Activated CD4-positive, alpha-beta T cell treated with anti-CD3 and anti-CD28 coated beads, Interleukin-2, amount 50 U/mL, for 48 hours (primary cell): Measurements from ENCODE around the gene ELL2.
"Not testable (repeated sequence)": the region's sequence is repeated elsewhere in the genome, so short reads cannot be mapped to it uniquely, and the experiment has no call there.

Source experiments
- DNase-seq, 2 experiments: peaks; one replicate each; pipeline ENCODE4 v3.0.0-alpha.2; 2020

Gene ELL2

GRCh38 chr5:95927927-95928723, 33.5 kb downstream of the ELL2 start:
- DNase-seq: no peak

- DNase-seq: not testable (repeated sequence)
These were observed 34.4 kb downstream of the ELL2 start for GRCh38 chr5:95927300-95927699.

GRCh38 chr5:95925939-95926338, 35.7 kb downstream of the ELL2 start:
- DNase-seq: no peak

DNA sequence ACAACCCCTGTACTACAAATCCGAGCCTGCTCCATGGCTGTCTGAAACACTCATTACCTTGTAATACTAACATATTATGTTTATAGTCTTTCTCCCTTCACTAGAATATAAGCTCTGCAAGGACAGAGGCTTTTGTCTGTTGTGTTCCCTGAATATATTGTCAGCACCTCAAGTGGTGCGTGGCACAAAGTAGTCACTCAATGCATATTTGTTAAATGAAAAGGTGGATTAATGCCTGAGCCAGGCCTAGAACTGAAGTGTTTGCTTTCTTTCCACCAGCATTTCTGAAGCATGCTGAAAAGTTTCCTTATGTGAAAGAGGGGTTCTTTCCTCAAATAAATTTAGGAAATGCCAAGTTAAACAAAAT, 36.3 kb downstream of the ELL2 start:
- no peak for DNase-seq

DNA sequence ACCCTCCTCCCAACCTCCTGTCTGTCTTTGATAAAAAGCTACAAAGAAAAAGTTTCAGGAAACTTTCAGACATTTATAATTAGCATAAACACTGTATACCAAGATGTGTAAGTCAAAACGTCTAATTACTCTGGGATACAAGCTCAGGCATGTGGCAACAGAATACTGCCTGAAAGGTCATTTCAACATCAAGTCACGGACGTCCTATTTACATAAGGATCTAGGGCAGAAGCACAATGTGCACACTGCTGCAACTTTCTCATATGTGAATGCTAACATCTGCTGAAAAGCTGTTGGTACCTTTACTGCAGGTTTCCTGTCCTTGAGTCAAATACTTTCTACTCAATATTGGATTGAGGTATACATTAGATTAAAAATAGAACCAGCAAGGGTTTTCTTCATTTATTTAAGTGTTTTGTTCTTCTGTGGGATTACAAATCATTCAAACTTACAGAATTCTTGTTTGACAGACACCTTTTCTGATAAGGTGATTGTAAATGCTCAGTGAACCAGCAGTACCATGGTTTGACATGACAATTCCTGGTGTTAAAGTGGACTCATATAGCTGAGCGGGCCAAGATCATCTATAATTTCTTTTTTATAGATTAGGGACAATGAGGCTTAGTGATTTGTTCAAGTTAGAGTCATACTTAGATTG, 36.8 kb downstream of the ELL2 start:
- DNase-seq: no peak

DNA sequence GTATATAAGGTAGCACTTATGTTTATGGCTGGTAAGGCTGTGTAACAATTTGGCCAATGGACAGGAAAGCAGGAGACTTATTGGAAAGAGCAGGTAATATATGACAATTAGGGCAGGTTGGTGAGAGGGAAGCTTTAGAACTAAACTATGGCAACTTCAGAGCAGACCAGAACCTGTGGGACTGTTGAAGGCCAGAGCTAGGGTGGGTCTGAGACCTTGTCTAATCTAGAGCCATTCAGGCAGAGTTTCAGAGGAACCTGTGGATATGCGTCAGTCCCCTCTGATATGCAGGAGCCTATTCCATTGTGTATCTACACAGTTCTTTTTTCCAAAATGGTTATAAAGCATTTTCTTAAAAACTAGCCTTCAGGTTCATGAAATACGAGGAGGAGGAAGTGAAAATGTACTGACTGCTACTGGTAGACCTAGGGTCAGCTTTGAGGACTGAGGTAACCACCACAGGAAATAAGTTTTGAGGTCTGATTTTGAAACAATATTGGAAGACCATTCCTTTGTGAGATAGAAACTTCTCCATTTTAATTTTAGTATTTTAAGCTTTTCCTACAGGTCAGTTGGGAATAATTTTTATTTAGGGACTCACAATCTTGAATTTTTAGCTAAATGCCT, 37.6 kb downstream of the ELL2 start:
- DNase-seq: no peak

DNA sequence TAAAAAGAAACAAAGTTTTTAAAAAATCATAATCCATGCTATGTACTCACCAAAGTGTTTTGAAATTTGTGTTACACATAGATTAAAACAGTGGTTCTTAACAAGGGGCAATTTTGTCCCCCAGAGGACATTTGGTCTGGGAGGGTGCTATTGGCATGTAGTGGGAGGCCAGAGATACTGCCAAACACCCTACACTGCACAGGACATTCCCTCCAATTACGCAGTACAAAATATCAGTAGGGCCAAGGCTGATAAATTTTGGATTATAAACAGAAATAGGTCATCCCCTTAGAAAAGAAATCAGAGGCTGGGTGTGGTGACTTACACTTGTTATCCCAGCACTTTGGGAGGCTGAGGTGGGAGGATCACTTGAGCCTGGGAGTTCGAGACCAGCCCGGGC, 38.9 kb downstream of the ELL2 start:
- no peak for DNase-seq

DNA sequence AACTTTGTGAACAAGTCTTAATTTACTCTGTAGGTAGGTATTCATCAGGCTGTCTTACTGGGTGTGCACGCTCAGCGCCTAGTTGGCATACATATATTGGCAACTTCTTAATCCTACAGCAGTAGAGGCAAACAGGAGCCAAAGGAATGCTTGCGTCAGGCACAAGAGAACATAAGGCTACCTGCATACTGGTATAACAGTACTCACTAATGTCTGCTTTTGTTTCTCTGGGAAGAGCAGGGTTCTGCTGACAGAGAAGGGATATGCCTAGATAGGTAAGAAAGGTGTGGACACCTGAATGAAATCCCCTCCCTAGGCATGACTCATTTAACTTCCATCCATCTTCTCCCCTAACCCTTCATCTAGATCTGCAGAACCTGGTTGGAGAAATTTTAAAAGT, 40.1 kb downstream of the ELL2 start:
- DNase-seq: no peak

- DNase-seq: no peak
These were observed 40.8 kb downstream of the ELL2 start for GRCh38 chr5:95920822-95921221.

GRCh38 chr5:95919658-95920057, 42.0 kb downstream of the ELL2 start:
- DNase-seq: no peak

- DNase-seq: no peak
These were observed 43.1 kb downstream of the ELL2 start for GRCh38 chr5:95918421-95919006.

DNA sequence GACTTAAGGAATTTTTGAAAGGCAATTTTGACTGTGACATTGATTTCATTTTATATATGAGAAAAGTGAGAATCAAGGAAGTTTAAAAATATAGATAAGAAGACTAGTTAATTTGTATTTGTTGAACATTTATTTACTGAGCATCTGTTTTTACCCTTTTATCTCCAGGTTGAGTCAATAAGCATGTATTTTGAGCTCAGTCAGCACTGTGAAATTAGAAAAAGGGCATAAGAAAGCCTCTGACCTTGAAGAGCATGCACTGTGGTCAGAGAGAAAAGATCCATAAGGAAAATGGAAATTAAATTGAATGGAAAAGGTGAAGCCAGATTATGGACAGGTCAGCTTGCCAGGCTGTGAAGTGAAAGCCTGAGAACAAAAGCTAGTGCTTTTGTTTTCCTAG, 44.4 kb downstream of the ELL2 start:
- no peak for DNase-seq

- no peak for DNase-seq
These were observed 45.0 kb downstream of the ELL2 start for GRCh38 chr5:95916687-95917085.

DNA sequence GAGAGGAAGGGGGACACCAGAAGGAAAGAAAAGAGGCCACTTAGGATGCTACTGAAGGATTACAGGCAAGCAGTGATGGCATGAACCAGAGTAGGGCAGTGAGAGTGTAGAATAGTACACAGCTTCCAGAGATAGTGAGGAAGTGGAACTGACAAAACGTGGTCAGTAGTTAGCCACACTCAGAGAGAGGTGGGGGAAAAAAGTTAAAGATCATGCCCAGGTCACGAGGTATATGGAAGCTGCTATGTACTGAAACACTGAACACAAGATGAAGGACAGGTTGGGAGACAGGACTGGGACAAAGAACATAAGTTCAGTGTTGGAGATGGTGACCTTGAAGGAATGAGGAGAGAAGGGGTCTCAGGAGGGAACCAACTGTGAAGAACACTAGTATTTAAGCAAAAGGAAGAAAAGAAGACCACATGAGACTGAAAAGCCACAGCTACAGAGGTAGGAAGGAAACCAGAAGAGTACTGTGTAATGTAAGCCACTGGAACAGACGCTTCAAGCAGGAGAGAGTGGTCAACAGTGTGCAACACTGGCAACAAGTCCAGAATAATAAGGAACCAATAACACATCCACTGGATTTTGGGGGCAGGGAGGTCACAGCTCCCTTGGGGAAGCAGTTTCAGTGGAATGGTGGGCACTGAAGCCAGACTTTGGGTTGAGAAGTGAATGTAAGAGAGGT, 45.5 kb downstream of the ELL2 start:
- DNase-seq: no peak

DNA sequence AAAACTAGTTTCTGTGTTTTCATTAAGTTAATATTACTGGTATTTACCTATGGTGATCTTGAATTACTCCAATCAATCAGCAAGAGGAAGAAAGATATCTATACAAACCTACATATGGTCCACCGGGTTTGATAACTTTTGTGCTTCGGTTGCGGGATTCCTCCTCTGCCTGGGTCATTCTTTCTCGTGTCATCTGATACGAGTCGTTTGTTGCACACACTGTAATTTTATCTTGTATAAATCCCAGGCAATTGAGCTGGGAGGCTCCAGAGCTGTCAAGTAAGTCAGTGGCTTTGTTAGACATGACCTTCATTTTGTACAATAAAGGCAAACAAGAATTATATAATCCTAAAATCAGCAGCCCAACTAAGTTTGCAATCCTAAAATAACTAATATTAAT, 48.0 kb downstream of the ELL2 start:
- DNase-seq: no peak

- no peak for DNase-seq
These were observed 49.6 kb downstream of the ELL2 start for GRCh38 chr5:95912029-95912428.

DNA sequence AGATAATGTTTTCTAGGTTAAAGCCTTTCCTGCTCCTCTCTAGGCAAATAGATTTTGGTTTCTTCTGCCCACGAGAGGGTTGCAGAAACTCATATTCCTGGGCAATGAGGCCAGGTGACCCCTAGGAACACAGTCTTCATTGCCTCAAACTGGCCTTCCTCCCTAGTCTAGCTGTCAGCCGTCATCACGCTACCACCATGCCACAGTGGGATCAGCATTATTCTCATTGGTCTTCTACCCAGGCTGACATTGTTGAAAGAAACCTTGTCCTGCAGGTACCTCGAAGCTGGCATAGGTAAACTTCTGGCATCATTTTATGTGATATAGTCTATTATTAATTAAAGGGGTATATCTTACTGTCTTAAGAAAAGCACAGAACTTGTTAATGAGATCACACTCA, 51.1 kb downstream of the ELL2 start:
- no peak for DNase-seq

DNA sequence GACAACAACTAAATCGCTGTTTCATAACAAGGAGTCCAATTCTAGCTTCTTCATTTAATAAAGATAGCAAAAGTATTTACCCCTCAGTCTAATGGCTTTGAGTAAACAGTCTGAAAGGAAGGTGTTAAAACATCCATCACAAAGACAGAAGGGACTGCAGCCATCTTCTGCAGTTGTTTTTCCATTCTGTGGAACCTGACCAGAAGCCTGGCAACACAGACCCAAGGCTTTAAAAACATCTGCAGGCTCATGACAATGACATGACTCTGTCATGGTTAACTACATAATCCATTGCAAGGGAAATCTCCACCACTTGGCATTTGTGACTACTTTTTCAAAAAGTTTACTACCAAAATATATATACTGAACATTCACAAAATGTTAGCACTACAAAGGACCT, 51.9 kb downstream of the ELL2 start:
- DNase-seq: no peak

- no peak for DNase-seq
These were observed 52.9 kb downstream of the ELL2 start for GRCh38 chr5:95908799-95909198.

DNA sequence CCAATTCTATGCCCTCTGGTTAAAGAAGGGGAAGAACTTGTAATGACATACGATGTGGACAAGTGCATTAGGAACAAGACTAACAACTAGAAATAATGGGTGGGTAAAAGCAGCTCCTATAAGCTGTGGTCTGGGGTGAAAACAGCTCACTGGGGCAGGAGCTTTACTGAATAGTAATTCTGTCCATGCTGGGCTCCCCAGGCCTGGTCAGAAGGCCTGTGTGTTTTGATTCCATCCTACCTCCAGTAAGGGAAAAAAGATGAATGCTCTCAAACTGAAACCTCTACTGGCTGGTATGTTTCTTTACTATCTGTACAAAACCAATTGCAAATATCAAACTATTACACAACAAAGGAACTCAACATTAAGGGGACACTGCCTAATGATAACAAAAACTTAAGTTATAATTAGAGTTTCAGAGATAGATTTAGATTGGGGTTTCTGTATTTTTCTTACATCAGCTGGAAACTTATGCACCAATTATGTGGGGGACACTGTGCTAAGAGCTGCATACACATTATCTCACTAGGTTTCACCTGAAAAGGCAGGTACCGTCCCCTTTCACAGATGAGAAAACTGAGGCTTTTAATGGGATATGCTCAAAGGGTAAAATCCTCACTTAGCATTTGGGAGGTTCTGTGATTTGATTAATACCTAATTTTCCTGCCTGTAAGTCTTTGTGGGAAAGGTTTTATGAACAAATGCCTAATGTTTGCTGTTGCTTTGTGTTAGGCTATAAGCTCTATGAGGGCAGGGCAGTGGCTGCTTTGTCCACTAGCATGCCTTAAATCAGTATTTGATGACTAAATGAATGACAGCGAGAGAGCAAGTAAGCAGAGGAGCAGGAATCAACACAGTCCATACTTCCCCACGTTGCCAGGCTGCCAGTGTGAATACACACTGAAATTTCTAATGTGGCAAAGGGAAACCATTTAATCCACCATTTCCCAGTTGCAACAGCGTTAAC, 53.6 kb downstream of the ELL2 start:
- DNase-seq: no peak

- DNase-seq: no peak
These were observed 54.5 kb downstream of the ELL2 start for GRCh38 chr5:95907067-95907705.

GRCh38 chr5:95906398-95906797, 55.3 kb downstream of the ELL2 start:
- not testable (repeated sequence) for DNase-seq
